Nephron progenitor cell (in vitro differentiated cells): ENCODE measurements around the gene BTBD9.

Source experiments
- DNase-seq: peaks from one replicate; pipeline ENCODE4 v3.0.0; 2021
- H3K27ac Mint-ChIP-seq: 2 replicates; pipeline ENCODE4 v1.8.0; 2021; ENCODE audit warnings: mild to moderate bottlenecking, moderate library complexity, mixed read lengths
- H3K27me3 Mint-ChIP-seq: 2 replicates; pipeline ENCODE4 v1.8.0; 2021; ENCODE audit warnings: mild to moderate bottlenecking, low read depth, mixed read lengths; ENCODE audit not compliant: poor library complexity
- H3K36me3 Mint-ChIP-seq: 2 replicates; pipeline ENCODE4 v1.8.0; 2021; ENCODE audit warnings: low read depth, mixed read lengths
- H3K4me1 Mint-ChIP-seq: 2 replicates; pipeline ENCODE4 v1.8.0; 2021; ENCODE audit warnings: mixed read lengths
- H3K4me3 Mint-ChIP-seq: 2 replicates; pipeline ENCODE4 v1.8.0; 2021; ENCODE audit warnings: mild to moderate bottlenecking, moderate library complexity, mixed read lengths
- H3K9me3 Mint-ChIP-seq: 2 replicates; pipeline ENCODE4 v1.8.0; 2021; ENCODE audit warnings: mild to moderate bottlenecking, moderate library complexity, mixed read lengths
- TF ChIP-seq, protein P1 (sequence below): fragments of 200-600 bp; sonication (generic); IDR thresholded peaks from 2 replicates; pipeline ENCODE4 v1.5.0; 2021; ENCODE audit warnings: antibody characterized with exemption

BTBD9 gene

GRCh38 chr6:38195113-38195635 is 444.6 kb downstream of the BTBD9 start:
- peaks cover under 1% of the 10 kb centered on the region for H3K9me3 Mint-ChIP-seq
- TF ChIP-seq, protein P1, sequence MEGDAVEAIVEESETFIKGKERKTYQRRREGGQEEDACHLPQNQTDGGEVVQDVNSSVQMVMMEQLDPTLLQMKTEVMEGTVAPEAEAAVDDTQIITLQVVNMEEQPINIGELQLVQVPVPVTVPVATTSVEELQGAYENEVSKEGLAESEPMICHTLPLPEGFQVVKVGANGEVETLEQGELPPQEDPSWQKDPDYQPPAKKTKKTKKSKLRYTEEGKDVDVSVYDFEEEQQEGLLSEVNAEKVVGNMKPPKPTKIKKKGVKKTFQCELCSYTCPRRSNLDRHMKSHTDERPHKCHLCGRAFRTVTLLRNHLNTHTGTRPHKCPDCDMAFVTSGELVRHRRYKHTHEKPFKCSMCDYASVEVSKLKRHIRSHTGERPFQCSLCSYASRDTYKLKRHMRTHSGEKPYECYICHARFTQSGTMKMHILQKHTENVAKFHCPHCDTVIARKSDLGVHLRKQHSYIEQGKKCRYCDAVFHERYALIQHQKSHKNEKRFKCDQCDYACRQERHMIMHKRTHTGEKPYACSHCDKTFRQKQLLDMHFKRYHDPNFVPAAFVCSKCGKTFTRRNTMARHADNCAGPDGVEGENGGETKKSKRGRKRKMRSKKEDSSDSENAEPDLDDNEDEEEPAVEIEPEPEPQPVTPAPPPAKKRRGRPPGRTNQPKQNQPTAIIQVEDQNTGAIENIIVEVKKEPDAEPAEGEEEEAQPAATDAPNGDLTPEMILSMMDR: no peak
- peaks cover 32% of the 10 kb centered on the region for H3K4me1 Mint-ChIP-seq
- no peak overlapping the region for H3K4me3 Mint-ChIP-seq
- no peak for DNase-seq
- peaks cover under 1% of the 10 kb centered on the region for H3K36me3 Mint-ChIP-seq
- H3K27me3 Mint-ChIP-seq: peaks cover 6% of the 10 kb centered on the region
- no peak overlapping the region for H3K27ac Mint-ChIP-seq

GRCh38 chr6:38194589-38194988 is 445.1 kb downstream of the BTBD9 start:
- H3K27ac Mint-ChIP-seq: no peak overlapping the region
- DNase-seq: no peak
- no peak overlapping the region for H3K4me3 Mint-ChIP-seq
- H3K27me3 Mint-ChIP-seq: peaks cover 6% of the 10 kb centered on the region
- H3K36me3 Mint-ChIP-seq: no peaks in the 10 kb centered on the region
- peaks cover 32% of the 10 kb centered on the region for H3K4me1 Mint-ChIP-seq
- H3K9me3 Mint-ChIP-seq: no peaks in the 10 kb centered on the region
- TF ChIP-seq, protein P1: no peak

DNA sequence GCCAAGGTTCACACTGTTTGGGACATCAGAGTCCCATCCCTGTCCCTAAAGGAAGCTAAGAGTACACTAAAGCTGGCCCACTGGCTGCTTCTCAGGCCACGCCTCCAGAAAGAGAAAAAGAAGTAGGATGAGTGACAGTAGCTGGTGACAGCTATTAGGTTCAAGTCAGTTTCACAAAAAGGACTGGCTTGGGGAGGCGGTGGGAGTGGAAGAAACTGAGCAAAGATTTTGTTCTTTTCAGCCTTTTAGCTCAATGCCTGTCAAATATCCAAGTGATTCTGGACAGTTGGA is 445.5 kb downstream of the BTBD9 start:
- TF ChIP-seq, protein P1: no peak
- Mint-ChIP-seq H3K4me3 (no peak overlapping the region), H3K27ac (peak overlapping the region; percentile 14), H3K27me3 (peaks cover 6% of the 10 kb centered on the region), H3K36me3 (no peaks in the 10 kb centered on the region), H3K4me1 (peaks cover 33% of the 10 kb centered on the region), H3K9me3 (no peaks in the 10 kb centered on the region)
- DNase-seq: no peak

- Mint-ChIP-seq H3K9me3 (no peaks in the 10 kb centered on the region), H3K4me1 (peaks cover 37% of the 10 kb centered on the region), H3K36me3 (no peaks in the 10 kb centered on the region), H3K27ac (peak overlapping the region; percentile 53), H3K27me3 (peaks cover 9% of the 10 kb centered on the region), H3K4me3 (peak overlapping the region; percentile 22)
- DNase-seq: no peak
- TF ChIP-seq, protein P1: no peak
Observed at GRCh38 chr6:38193481-38194281, 446.0 kb downstream of the BTBD9 start.

DNA sequence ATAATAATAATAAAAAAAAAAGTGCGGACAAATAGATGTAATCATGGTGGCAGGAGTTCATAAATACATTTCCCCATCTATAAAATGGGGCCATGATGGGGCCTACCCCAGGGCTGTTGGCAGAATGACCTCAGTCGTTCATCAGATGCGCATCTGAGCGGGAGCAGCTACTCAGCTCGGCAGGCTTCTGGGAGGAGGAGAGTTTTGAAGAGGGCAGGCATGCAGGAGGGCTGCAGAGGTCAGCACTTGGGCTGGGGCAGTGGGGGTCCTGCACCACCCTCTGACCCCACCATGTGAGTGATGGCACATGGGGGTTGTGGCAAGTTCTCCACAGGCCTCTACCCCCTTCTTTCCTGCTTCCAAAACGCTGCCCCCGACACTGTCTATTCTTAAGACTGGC is 446.7 kb downstream of the BTBD9 start:
- peaks cover 10% of the 10 kb centered on the region for H3K27me3 Mint-ChIP-seq
- peaks cover 43% of the 10 kb centered on the region for H3K4me1 Mint-ChIP-seq

More for the DNA sequence above, 446.7 kb downstream of the BTBD9 start:
- Mint-ChIP-seq H3K36me3 (no peaks in the 10 kb centered on the region), H3K4me3 (no peak overlapping the region), H3K9me3 (no peaks in the 10 kb centered on the region), H3K27ac (peak overlapping the region; percentile 53)
- DNase-seq: no peak
- TF ChIP-seq, protein P1: no peak
